Fibroblast of lung (primary cell): Measurements from ENCODE around the gene STRN3. TPM values are rescaled to one million over a fixed set of nuclear protein-coding genes. Genes with fewer than 3 reads are reported as not detected.
A peak's percentile ranks its signal among the peaks of the same experiment; 100 is the strongest.

Experiments used
- DNase-seq, 2 donors: peaks; one replicate each; pipeline versions ENCODE4 v3.0.0 to v3.0.0-alpha.2; 2010; ENCODE audit warnings: low read depth in 2 of 2
- H2AFZ ChIP-seq: 2 replicates; pipeline ENCODE4 v1.5.1; 2012; ENCODE audit warnings: low read length, control low read depth, inconsistent platforms
- H3K27ac ChIP-seq: 2 replicates; pipeline ENCODE4 v1.5.1; 2011; ENCODE audit warnings: low read length, control low read depth; ENCODE audit not compliant: insufficient read depth
- H3K27me3 ChIP-seq: 2 replicates; pipeline ENCODE4 v1.5.1; 2011; ENCODE audit warnings: mild to moderate bottlenecking, low read length; ENCODE audit not compliant: control insufficient read depth, insufficient read depth
- H3K36me3 ChIP-seq: 2 replicates; pipeline ENCODE4 v1.5.1; 2011; ENCODE audit warnings: low read length; ENCODE audit not compliant: control insufficient read depth, insufficient read depth
- H3K4me1 ChIP-seq: 2 replicates; pipeline ENCODE4 v1.5.1; 2011; ENCODE audit warnings: low read length; ENCODE audit not compliant: control insufficient read depth, insufficient read depth; ENCODE audit errors: extremely low read depth
- H3K4me2 ChIP-seq: 2 replicates; pipeline ENCODE4 v1.5.1; 2011; ENCODE audit warnings: low read length, control low read depth; ENCODE audit not compliant: insufficient read depth; ENCODE audit errors: extremely low read depth
- H3K4me3 ChIP-seq, 4 experiments: fragments of 200-600 bp in 1 of 4; sonication (generic) in 1 of 4; replicated peaks in 1 of 4; 2 replicates each; pipeline ENCODE4 v1.5.1; 2011 to 2016; ENCODE audit warnings: low read length in 4 of 4, low read depth in 3 of 4, mild to moderate bottlenecking in 3 of 4, control low read depth in 2 of 4, inconsistent platforms in 1 of 4, mixed read lengths in 1 of 4; ENCODE audit not compliant: insufficient read depth in 1 of 4; ENCODE audit errors: control extremely low read depth in 1 of 4
- H3K79me2 ChIP-seq: 2 replicates; pipeline ENCODE4 v1.5.1; 2012; ENCODE audit warnings: mild to moderate bottlenecking, low read length, inconsistent platforms; ENCODE audit not compliant: control insufficient read depth, insufficient read depth
- H3K9ac ChIP-seq: 2 replicates; pipeline ENCODE4 v1.5.1; 2011; ENCODE audit warnings: mild to moderate bottlenecking, low read length, control low read depth; ENCODE audit not compliant: insufficient read depth
- H3K9me3 ChIP-seq: 2 replicates; pipeline ENCODE4 v1.5.1; 2012; ENCODE audit warnings: low read depth, low read length; ENCODE audit not compliant: control insufficient read depth, insufficient read depth
- H4K20me1 ChIP-seq: 2 replicates; pipeline ENCODE4 v1.5.1; 2011; ENCODE audit warnings: low read length; ENCODE audit not compliant: control insufficient read depth, insufficient read depth; ENCODE audit errors: extremely low read depth
- CTCF ChIP-seq, 2 donors: IDR thresholded peaks in 1 of 2; conservative IDR thresholded peaks in 1 of 2; 1 replicate in 1 of 2; 2 replicates in 1 of 2; pipeline ENCODE4 v1.5.1; 2011 to 2012; ENCODE audit warnings: low read length in 2 of 2, control low read depth in 1 of 2, inconsistent platforms in 1 of 2, low read depth in 1 of 2, mild to moderate bottlenecking in 1 of 2
- EZH2 ChIP-seq: IDR thresholded peaks from 2 replicates; pipeline ENCODE4 v1.5.1; 2012; ENCODE audit warnings: low read length, control low read depth, mild to moderate bottlenecking; ENCODE audit errors: missing control alignments
- polyA plus RNA-seq, 2 donors: library from polyadenylated mRNA; depleted of rRNA in 1 of 2; stranded (reverse) in 1 of 2; unstranded in 1 of 2; fragments of >200 nt; gene quantifications; 2 replicates each; pipeline ENCODE4 v1.2.1, GENCODE V29; 2011 to 2012; ENCODE audit warnings: missing spikeins in 1 of 2
- total RNA-seq: library from RNA; depleted of rRNA; stranded (reverse); fragments of >200 nt; gene quantifications from 2 replicates; pipeline ENCODE4 v1.2.1, GENCODE V29; 2014

The STRN3 gene
- total and polyA plus RNA-seq, 2 donors (not counting 1 experiment from before 2014, with no cell fraction given), result 42.0 to 88.2 TPM

- no peak overlapping the region for H3K27ac ChIP-seq
- no peaks in the 10 kb centered on the region for H3K9me3 ChIP-seq
- H2AFZ ChIP-seq, result no peak overlapping the region
- peaks cover 3% of the 10 kb centered on the region for H3K36me3 ChIP-seq
- DNase-seq, result no peak
- TF ChIP-seq CTCF (conservative IDR thresholded peaks at IDR 0.05 in 1 of 2, IDR thresholded peaks at IDR 0.05 in 1 of 2; ENCODE audit: low read depth in 1 of 2, low read length in 2 of 2) (no peak), EZH2 (no peak)
- H3K79me2 ChIP-seq, result no peaks in the 10 kb centered on the region
- H3K4me3 ChIP-seq, result no peak overlapping the region
- H3K27me3 ChIP-seq, result no peaks in the 10 kb centered on the region
- H4K20me1 ChIP-seq, result no peaks in the 10 kb centered on the region
- H3K9ac ChIP-seq, result no peak overlapping the region
- no peak overlapping the region for H3K4me2 ChIP-seq
- H3K4me1 ChIP-seq, result no peaks in the 10 kb centered on the region
These were observed 117.4 kb downstream of the STRN3 start for GRCh38 chr14:30908826-30909225.

- H3K4me2 ChIP-seq, result no peak overlapping the region
- no peaks in the 10 kb centered on the region for H3K27me3 ChIP-seq
- no peak overlapping the region for H3K4me3 ChIP-seq
- H3K36me3 ChIP-seq, result peaks cover 3% of the 10 kb centered on the region
- no peak for DNase-seq
- H4K20me1 ChIP-seq, result no peaks in the 10 kb centered on the region
- no peaks in the 10 kb centered on the region for H3K79me2 ChIP-seq
- H2AFZ ChIP-seq, result no peak overlapping the region
- no peaks in the 10 kb centered on the region for H3K9me3 ChIP-seq
- H3K4me1 ChIP-seq, result no peaks in the 10 kb centered on the region
- no peak overlapping the region for H3K27ac ChIP-seq
- TF ChIP-seq EZH2 (no peak), CTCF (conservative IDR thresholded peaks at IDR 0.05 in 1 of 2, IDR thresholded peaks at IDR 0.05 in 1 of 2; ENCODE audit: low read depth in 1 of 2, low read length in 2 of 2) (no peak)
- no peak overlapping the region for H3K9ac ChIP-seq
These were observed 118.5 kb downstream of the STRN3 start for GRCh38 chr14:30907659-30908057.

- no peak overlapping the region for H2AFZ ChIP-seq
- H3K79me2 ChIP-seq, result no peaks in the 10 kb centered on the region
- no peak overlapping the region for H3K4me3 ChIP-seq
- H3K27me3 ChIP-seq, result no peaks in the 10 kb centered on the region
- peak in 1 of 2 donors; percentile 41 for DNase-seq
- no peak overlapping the region for H3K27ac ChIP-seq
- no peak overlapping the region for H3K4me2 ChIP-seq
- H3K9ac ChIP-seq, result no peak overlapping the region
- H3K9me3 ChIP-seq, result no peaks in the 10 kb centered on the region
- H3K36me3 ChIP-seq, result peaks cover 3% of the 10 kb centered on the region
- no peaks in the 10 kb centered on the region for H4K20me1 ChIP-seq
- H3K4me1 ChIP-seq, result no peaks in the 10 kb centered on the region
- peak in 1 of 2 donors; percentile 26 for TF ChIP-seq CTCF (conservative IDR thresholded peaks at IDR 0.05 in 1 of 2, IDR thresholded peaks at IDR 0.05 in 1 of 2; ENCODE audit: low read depth in 1 of 2, low read length in 2 of 2)
- no peak for TF ChIP-seq EZH2
These were observed 119.2 kb downstream of the STRN3 start for GRCh38 chr14:30906752-30907658.
